GM21423 (cell line): ENCODE results near the gene PACRG.

Experiments used
- ATAC-seq: cut with Tn5 transposase; IDR thresholded peaks from one replicate; pipeline ENCODE4 v1.9.1; 2021; ENCODE audit warnings: mild to moderate bottlenecking, moderate library complexity; ENCODE audit not compliant: unreplicated experiment

The PACRG gene

DNA sequence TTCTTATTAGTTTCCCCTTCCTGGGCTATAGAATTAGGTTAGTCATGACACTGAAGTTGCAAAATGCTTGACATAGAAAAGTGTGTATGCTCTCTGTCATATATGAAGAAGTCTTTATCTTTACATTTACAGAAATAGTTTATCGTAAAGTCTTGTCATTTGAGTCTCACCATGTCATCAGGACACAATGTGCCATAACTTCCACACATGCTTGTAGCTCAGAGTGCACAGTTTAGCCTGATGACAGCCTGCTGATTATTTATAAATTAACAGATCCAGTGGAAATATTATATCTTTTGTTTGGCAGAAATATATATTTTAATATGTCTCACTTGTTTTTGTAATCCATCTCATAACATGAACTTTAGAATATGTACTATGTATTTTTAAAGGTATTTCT lies 399.8 kb downstream of the PACRG start:
- ATAC-seq: no peak

GRCh38 chr6:163128324-163128723 lies 400.6 kb downstream of the PACRG start:
- no peak for ATAC-seq

DNA sequence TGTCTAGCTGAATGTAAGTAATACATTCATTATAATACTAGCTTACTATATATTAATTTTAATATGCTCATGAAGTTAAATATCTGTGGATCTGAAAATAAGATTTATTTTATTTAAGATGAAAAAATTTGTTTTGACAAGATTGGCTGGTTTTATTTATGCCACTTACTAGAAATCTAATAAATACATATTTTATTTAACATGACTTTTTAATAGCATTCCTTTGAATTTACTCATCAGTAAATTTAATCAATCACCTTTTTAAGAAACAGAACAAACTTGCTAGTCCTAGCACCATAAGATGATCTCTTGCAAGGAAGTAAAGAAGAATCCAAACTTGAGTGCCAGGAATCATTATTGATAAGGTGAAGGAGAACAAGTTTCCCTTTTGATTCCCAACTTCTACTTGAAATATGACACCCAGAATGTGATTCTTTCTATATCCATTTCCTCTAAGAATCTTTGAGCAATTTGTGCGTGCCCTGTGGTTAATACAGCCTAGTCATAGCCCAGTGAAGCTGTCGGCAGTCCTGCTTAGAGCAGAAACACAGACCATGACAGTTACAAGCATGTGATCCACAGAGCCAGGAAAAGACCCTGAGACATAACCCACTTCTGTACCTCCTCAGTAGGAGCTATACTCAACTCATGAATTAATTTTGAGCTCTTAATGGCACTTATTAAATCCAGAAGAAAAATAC lies 404.4 kb downstream of the PACRG start:
- no peak for ATAC-seq

DNA sequence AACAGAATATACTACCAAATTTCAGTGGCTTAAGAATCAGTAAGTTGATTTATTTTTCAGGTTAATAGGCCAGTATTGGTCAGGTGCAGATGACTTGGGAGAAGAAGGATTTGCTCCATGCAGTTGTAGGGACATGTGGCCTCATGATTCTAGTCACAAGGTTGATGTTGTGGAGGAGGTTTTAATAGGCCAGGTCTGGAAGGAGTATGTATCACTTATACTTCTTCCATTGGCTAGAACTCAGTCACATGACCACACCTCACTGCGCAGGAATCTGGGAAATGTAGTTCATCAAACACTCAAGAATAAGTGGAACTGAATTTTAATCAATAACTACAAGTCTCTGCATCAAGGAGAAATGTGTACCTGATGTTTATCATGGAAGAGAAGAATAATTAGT lies 405.2 kb downstream of the PACRG start:
- ATAC-seq: no peak

DNA sequence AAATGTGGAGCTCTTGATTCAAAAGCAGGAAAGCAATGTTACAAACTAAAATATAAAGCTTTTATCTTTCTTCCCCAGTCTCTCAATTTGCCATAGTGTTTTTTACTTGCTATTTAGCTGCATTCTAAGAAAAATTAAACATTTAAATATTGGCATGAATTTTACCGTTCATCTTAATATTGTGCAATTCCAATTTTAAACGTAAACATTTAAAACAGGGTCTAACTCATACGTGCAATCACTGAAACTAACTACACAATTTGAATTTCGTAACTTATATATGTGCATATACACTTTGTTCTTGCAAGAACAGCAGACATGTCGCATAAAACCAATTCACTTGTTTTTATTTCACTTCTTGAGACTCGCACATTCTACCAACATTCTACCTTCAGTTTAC lies 405.9 kb downstream of the PACRG start:
- no peak for ATAC-seq

DNA sequence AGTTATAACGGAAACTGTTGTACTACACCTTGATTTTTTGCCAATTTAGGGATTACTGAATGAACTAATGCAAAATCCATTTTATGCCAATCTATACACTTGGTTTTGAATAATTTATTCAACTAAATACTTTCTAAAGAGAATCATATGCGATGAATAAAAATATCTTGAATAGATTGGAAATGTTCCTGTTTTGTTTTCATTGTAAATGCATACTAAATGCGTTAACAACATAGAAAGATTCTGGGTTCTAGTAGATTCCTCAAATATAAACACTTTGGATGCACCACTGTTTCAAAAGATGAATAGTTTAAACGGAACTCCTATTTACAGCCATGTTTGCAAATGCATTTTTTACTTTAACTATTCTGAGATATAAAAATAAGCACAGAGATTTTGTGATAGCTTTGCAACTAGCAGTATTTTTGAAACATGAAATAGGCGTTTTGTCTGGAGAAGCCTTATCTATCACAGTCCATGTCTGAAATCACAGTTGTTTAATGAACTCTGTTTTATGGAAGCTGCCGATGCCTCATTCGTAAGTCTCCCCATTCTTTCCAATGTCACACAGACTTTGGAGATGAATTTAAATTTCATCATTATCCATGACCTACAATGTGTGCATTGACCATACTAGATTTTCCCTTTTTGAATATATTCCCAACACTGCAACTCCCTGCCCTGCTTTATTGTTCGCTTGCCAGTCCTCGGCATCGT lies 409.1 kb downstream of the PACRG start:
- ATAC-seq: no peak

GRCh38 chr6:163137398-163137881 lies 409.7 kb downstream of the PACRG start:
- no peak for ATAC-seq

DNA sequence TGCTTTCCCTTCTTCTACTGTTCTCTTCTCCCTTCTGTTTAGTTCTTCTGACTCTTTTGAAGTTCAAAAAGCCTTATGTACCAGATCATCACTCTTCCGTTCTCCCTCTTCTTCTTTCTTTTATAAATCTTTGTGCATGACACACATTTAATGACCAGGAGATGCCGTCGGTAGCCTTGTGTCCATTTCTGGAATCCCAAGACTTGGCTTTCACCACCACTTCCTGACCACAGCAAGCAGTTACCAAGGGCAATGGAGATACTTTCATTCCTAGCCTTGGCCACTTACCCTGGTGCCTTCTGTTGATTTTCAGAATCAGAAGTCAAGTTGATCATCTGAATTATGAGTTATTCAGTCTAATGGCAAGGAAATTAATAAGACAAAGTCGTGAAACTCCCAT lies 418.3 kb downstream of the PACRG start:
- no peak for ATAC-seq

DNA sequence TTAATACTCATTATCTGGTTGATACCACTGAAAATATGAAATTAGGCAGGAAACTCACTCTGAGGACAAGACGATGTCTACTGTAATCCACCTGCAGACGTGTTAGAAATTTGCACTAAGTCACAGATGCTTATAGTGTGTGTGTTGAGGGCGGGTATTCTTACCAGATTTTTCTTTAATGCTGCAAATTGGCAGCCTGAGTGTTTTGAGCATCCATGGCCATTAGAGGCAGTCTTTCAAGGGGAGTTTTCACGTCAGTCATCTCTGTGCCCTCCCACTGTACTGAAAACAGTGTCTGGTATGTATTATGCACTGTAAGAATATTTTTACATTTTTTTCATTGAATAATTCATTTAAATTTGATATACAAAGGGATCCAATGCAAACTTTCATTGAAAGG lies 420.2 kb downstream of the PACRG start:
- no peak for ATAC-seq

DNA sequence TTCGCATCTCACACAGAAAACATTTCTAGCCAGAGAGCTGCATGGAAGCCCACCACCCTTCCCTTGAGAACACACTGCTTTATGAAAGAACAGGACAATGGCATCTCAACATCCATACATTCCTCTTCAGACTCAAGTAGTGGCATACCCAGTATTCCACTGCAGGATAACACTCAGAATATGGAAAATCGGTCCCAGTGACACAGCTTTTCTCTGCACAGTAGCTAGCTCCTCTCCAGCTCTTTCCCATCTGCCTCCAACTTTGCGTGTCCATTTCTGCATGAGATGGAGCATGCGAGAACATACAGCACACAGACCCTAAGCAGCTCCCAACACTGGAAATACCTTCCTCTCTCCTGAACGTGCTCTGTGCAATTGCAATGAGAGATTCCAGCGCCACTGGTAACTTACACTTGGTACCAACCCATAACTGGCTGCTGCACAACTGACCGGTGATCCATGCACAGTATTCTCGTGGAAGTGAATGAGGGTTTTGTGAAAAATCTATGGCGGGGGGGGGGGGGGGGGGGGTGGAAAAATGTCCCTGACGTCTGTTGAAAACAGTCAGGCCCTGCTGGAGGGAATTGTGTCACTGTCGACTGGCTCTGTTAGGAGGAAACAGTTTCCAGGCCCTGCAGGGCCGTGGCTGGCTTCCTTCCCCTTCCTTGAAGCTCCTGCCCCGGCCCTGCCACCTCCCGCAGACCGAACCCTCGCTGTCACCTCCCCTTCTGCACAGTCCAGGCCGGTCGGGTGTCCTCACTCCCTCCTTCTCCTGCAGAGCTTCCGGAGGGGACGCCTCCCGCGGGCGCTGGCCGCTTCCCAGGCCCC lies 420.9 kb downstream of the PACRG start:
- no peak for ATAC-seq

GRCh38 chr6:163149279-163149848 lies 421.6 kb downstream of the PACRG start:
- no peak for ATAC-seq

GRCh38 chr6:163151212-163151611 lies 423.4 kb downstream of the PACRG start:
- ATAC-seq: no peak

DNA sequence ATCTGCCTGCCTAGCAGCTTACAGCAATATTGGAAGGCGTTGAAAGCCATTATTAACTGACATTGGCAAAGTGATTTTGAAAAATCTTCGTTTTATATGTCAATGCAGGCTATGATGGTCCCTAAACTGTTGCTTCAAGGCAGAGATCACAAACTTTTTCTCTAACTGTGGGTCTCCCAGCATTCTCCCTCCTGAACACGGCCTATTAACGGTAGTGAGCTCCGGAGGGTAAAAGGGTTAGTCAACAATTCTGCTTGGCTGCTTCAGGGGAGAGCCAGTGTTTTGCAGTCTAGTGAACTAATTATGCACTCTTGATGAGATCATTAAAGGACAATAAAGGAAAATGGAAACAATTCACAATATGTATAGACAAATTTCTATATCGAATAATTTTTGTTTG lies 424.9 kb downstream of the PACRG start:
- no peak for ATAC-seq

DNA sequence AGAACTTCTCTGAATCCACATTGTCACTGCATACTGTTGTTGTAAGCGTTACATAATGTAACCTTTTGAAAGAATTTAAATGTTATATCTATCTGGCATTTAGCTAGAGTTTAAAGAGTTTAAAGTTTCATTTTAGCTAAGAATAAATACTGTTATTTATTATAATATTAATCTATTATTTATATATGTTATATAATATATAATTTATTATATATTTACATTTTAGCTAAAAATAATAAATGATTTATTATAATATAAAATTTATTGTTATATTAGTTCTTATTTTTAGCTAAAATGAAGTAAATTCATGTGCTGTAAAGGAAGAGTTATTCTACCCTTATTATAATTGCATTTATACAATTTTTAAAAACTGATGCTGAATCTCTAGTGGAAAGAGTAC lies 431.3 kb downstream of the PACRG start:
- no peak for ATAC-seq

DNA sequence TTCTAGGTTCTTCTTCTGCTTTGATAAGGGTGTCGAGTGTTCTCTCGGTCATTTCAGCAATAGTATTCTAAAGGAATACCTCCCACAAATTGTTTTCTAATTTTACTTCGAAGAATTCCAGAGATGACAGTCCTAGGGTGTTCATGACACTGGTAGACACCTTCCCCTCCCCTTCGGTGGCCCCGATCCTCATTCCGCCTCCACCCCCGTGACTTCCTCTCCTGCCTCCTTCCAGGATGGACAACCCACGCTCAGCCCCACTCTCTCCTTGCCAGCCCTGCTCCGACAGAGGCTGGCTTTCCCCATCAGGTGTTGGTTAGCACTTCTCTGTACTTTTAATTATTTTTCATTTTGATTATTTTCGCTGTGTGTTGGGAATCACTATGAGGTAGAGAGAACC lies 431.9 kb downstream of the PACRG start:
- ATAC-seq: no peak

- no peak for ATAC-seq
These were observed 434.5 kb downstream of the PACRG start for GRCh38 chr6:163162007-163162873.

- no peak for ATAC-seq
These were observed 435.1 kb downstream of the PACRG start for GRCh38 chr6:163162874-163163213.

DNA sequence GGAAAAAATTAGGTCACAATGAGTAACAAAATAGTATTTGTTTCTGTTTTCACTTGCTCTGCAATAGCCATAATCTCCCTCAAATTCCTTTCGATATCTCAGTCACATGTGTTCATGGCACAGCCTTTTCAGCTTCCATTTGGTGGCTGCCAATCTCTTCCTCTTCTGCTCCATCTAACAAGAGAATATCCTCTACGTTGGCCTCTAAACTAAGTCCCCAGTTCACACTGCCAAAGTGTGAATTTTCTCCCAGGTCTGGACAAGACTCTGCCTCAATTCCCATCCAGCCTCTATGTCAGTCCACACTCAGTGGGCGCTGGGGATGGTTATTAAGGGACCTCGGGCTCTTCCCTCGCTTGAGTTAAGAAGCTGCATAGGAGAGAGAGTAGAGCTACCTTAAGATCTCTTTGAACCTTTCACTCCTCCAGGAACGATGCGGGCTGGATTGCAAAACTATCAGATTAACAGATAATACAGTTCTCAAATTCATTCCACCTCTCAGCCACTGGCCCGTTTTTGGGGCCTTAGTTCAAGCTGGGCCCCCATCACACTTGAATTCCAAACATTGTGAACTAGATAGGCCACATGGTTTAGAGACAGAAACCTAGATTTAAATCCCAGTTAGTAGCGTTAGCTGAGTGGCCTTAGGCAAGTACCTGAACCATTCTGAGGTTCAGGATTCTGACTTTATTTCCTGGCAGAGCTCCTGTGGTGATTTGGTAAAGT lies 436.6 kb downstream of the PACRG start:
- ATAC-seq: no peak

- no peak for ATAC-seq
These were observed 437.6 kb downstream of the PACRG start for GRCh38 chr6:163165155-163165910.
